ENCODE results near the gene TMC5. TPM values are rescaled to one million over a fixed set of nuclear protein-coding genes. Genes with fewer than 3 reads are reported as not detected.

TMC5 gene
- total RNA-seq, 1 donor from 2014 or later = 0.32 TPM

DNA sequence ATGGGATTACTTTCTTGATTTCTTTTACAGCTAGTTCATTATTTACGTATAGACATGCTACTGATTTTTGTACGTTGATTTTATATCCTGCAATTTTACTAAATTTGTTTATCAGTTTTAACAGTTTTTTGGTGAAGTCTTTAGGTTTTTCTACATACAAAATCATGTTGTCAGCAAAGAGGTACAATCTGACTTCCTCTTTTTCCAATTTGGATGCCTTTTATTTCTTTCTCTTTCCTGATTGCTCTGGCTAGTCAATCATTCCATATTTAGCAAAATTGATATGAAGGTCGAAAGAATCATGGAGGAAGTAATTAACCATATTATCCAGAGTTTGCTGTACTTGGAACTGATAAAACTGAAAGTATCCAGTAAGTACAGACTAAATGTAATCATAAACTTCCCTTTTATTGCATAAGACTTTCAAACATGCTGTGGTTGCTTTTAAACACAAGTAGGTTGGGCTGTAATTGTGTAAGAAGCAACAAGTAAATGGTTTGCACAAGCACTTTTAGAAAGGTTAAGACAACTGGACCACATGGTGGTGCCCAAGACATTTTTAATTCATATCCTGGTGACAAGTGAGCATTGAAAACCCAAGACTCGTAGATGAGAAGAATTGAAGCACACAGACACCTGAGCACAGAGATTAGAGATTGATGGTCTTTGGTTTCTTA, 95.8 kb downstream of the TMC5 start:
- no peak overlapping the region for H3K4me3 Mint-ChIP-seq

DNA sequence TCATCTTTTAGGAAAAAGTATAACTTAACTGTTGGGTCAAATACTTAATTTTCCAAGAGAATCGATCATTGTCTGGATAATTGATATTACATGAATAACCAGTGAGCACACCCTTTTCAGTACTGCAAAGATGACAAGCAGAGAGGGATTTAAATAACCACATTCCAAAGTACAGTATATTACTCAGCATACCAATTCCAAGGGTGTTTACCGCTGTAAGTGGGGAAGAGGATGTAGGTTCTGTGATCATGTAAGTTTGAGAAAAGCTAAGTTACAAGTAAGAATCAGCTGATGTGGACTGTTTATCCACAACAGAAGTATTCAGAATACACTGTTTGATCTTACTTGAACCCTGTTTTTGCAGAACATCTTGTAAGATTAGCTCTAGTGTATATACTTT, 98.1 kb downstream of the TMC5 start:
- H3K36me3 ChIP-seq = peaks cover 19% of the 10 kb centered on the region
- no peaks in the 10 kb centered on the region for H3K27me3 ChIP-seq
- H3K9me3 ChIP-seq (ENCODE audit: low read depth) = no peaks in the 10 kb centered on the region
- DNase-seq (ENCODE audit: low spot score) = no peak
- H3F3A ChIP-seq (ENCODE audit: low read depth) = no peaks in the 10 kb centered on the region
- peaks cover 9% of the 10 kb centered on the region for H3K9me3 Mint-ChIP-seq
- no peaks in the 10 kb centered on the region for H4K20me1 ChIP-seq (ENCODE audit: low read depth)
- H3K27ac ChIP-seq = no peak overlapping the region
- no peak overlapping the region for H3K9ac ChIP-seq
- no peaks in the 10 kb centered on the region for H3K4me1 ChIP-seq
- no peak overlapping the region for H3K4me3 ChIP-seq
- H3K27ac Mint-ChIP-seq = no peak overlapping the region
- H3K36me3 Mint-ChIP-seq = peaks cover 45% of the 10 kb centered on the region
- TF ChIP-seq, protein P1, sequence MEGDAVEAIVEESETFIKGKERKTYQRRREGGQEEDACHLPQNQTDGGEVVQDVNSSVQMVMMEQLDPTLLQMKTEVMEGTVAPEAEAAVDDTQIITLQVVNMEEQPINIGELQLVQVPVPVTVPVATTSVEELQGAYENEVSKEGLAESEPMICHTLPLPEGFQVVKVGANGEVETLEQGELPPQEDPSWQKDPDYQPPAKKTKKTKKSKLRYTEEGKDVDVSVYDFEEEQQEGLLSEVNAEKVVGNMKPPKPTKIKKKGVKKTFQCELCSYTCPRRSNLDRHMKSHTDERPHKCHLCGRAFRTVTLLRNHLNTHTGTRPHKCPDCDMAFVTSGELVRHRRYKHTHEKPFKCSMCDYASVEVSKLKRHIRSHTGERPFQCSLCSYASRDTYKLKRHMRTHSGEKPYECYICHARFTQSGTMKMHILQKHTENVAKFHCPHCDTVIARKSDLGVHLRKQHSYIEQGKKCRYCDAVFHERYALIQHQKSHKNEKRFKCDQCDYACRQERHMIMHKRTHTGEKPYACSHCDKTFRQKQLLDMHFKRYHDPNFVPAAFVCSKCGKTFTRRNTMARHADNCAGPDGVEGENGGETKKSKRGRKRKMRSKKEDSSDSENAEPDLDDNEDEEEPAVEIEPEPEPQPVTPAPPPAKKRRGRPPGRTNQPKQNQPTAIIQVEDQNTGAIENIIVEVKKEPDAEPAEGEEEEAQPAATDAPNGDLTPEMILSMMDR (IDR thresholded peaks at IDR 0.05) = no peak
- TF ChIP-seq EZH2 (IDR thresholded peaks at IDR 0.05) = no peak
- no peak for TF ChIP-seq EZH2phosphoT487 (IDR thresholded peaks at IDR 0.05)
- peaks cover 34% of the 10 kb centered on the region for H3K79me2 ChIP-seq (ENCODE audit: low read depth)
- H3K27me3 Mint-ChIP-seq (ENCODE audit: insufficient read depth, low read depth) = peaks cover 2% of the 10 kb centered on the region
- no peak overlapping the region for H3K4me2 ChIP-seq
- no peak overlapping the region for H3K4me3 Mint-ChIP-seq
- no peak overlapping the region for H2AFZ ChIP-seq (replicated peaks)
- peaks cover 13% of the 10 kb centered on the region for H3K4me1 Mint-ChIP-seq

More for the DNA sequence above, 95.8 kb downstream of the TMC5 start:
- Histone ChIP-seq H3K9ac (no peak overlapping the region), H3K9me3 (ENCODE audit: low read depth) (no peaks in the 10 kb centered on the region), H4K20me1 (ENCODE audit: low read depth) (no peaks in the 10 kb centered on the region), H3K4me3 (no peak overlapping the region), H3F3A (ENCODE audit: low read depth) (no peaks in the 10 kb centered on the region), H2AFZ (replicated peaks) (no peak overlapping the region), H3K4me2 (no peak overlapping the region), H3K79me2 (ENCODE audit: low read depth) (peaks cover 11% of the 10 kb centered on the region), H3K27ac (no peak overlapping the region), H3K36me3 (peaks cover 24% of the 10 kb centered on the region), H3K4me1 (no peaks in the 10 kb centered on the region), H3K27me3 (no peaks in the 10 kb centered on the region)
- no peak for DNase-seq (ENCODE audit: low spot score)
- H3K27me3 Mint-ChIP-seq (ENCODE audit: insufficient read depth, low read depth) = peaks cover 2% of the 10 kb centered on the region
- H3K36me3 Mint-ChIP-seq = peaks cover 45% of the 10 kb centered on the region
- H3K27ac Mint-ChIP-seq = no peak overlapping the region
- TF ChIP-seq EZH2phosphoT487 (IDR thresholded peaks at IDR 0.05) (no peak), EZH2 (IDR thresholded peaks at IDR 0.05) (no peak)
- peaks cover 9% of the 10 kb centered on the region for H3K9me3 Mint-ChIP-seq
- peaks cover 3% of the 10 kb centered on the region for H3K4me1 Mint-ChIP-seq

DNA sequence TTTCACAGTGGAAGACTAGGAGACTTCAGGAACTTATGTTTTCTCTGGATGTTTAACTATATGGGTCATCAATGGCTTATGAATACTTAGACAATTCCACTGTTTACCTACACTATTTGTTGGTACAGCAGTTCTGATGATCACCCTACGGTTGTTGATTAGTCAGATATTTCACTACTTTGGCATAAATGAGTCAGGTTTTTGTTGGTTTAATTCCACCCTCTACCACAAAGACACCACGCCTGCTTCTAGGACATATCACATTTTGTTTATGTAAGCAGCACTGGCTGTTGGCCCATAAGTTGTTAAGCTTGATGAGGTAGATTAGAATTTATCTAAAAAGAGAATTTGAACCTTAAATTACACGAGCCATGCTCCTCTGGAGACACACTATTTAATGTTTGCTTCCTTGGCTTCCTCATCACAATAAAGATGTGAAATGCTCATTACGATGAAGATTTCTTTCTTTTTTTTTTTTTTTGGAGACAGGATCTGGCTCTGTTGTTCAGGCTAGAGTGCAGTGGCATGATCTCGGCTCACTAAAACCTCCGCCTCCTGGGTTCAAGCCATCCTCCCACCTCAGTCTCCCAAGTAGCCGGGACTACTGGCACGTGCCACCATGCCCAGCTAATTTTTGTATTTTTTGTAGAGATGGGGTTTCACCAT, 99.9 kb downstream of the TMC5 start:
- Histone ChIP-seq H3F3A (ENCODE audit: low read depth) (no peaks in the 10 kb centered on the region), H3K9me3 (ENCODE audit: low read depth) (no peaks in the 10 kb centered on the region), H3K9ac (no peak overlapping the region), H3K4me2 (no peak overlapping the region), H2AFZ (replicated peaks) (no peak overlapping the region), H3K27ac (no peak overlapping the region), H3K4me3 (no peak overlapping the region), H3K36me3 (peaks cover 13% of the 10 kb centered on the region), H3K27me3 (no peaks in the 10 kb centered on the region), H4K20me1 (ENCODE audit: low read depth) (no peaks in the 10 kb centered on the region), H3K79me2 (ENCODE audit: low read depth) (peaks cover 43% of the 10 kb centered on the region), H3K4me1 (peaks cover 5% of the 10 kb centered on the region)
- peaks cover 25% of the 10 kb centered on the region for H3K4me1 Mint-ChIP-seq
- no peak overlapping the region for H3K27ac Mint-ChIP-seq
- H3K4me3 Mint-ChIP-seq = no peak overlapping the region
- TF ChIP-seq, protein P1 (IDR thresholded peaks at IDR 0.05) = no peak
- TF ChIP-seq EZH2phosphoT487 (IDR thresholded peaks at IDR 0.05) (no peak), EZH2 (IDR thresholded peaks at IDR 0.05) (no peak)
- DNase-seq (ENCODE audit: low spot score) = no peak
- H3K36me3 Mint-ChIP-seq = peaks cover 35% of the 10 kb centered on the region
- H3K9me3 Mint-ChIP-seq = peaks cover 6% of the 10 kb centered on the region
- H3K27me3 Mint-ChIP-seq (ENCODE audit: insufficient read depth, low read depth) = peaks cover 2% of the 10 kb centered on the region

DNA sequence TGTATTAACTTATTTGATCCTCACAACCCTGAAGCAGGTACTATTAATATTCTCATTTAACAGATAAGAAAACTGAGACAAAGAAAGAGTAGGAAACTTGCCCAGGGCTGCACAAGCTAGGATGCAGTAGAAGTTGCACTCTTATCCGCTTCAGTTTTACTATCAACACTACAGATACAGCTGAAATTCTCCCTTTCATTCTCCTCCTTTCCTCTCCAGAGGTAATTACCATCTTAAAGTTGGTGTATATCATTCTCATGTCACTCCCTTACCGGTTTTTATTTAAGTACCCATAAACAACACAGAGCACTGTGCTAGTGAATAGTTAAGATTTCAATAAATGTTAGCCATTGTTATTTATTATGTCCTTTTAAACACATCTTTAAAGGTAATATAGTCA, 100.7 kb downstream of the TMC5 start:
- Mint-ChIP-seq H3K36me3 (peaks cover 27% of the 10 kb centered on the region), H3K9me3 (peaks cover under 1% of the 10 kb centered on the region), H3K27ac (no peak overlapping the region), H3K27me3 (ENCODE audit: insufficient read depth, low read depth) (no peaks in the 10 kb centered on the region), H3K4me3 (no peak overlapping the region), H3K4me1 (peaks cover 34% of the 10 kb centered on the region)
- H3K79me2 ChIP-seq (ENCODE audit: low read depth) = peaks cover 43% of the 10 kb centered on the region
- H3K9me3 ChIP-seq (ENCODE audit: low read depth) = no peaks in the 10 kb centered on the region
- no peak for DNase-seq (ENCODE audit: low spot score)
- H4K20me1 ChIP-seq (ENCODE audit: low read depth) = no peaks in the 10 kb centered on the region
- TF ChIP-seq EZH2phosphoT487 (IDR thresholded peaks at IDR 0.05) = no peak
- TF ChIP-seq, protein P1 (IDR thresholded peaks at IDR 0.05) = no peak
- no peak for TF ChIP-seq EZH2 (IDR thresholded peaks at IDR 0.05)
- no peak overlapping the region for H2AFZ ChIP-seq (replicated peaks)
- H3K4me1 ChIP-seq = peaks cover 5% of the 10 kb centered on the region
- no peak overlapping the region for H3K4me3 ChIP-seq
- no peaks in the 10 kb centered on the region for H3F3A ChIP-seq (ENCODE audit: low read depth)
- H3K36me3 ChIP-seq = peaks cover 8% of the 10 kb centered on the region
- no peak overlapping the region for H3K4me2 ChIP-seq
- no peak overlapping the region for H3K27ac ChIP-seq
- H3K27me3 ChIP-seq = no peaks in the 10 kb centered on the region
- H3K9ac ChIP-seq = no peak overlapping the region

All from neural progenitor cell (in vitro differentiated cells).